Right lobe of liver (tissue), 6 donors: ENCODE measurements around the gene SEPSECS. TPM values are rescaled to one million over a fixed set of nuclear protein-coding genes. Genes with fewer than 3 reads are reported as not detected.
A peak's percentile ranks its signal among the peaks of the same experiment; 100 is the strongest.

Experiments
- ATAC-seq, 4 donors: fragments of 200-7000 bp; cut with Tn5 transposase; one replicate each; pipeline ENCODE4 v1.9.1; 2020; ENCODE audit warnings: mild to moderate bottlenecking in 4 of 4, moderate library complexity in 4 of 4
- DNase-seq, 3 donors: peaks; one replicate each; pipeline ENCODE4 v3.0.0-alpha.2; 2020
- H3K27ac ChIP-seq, 3 donors: fragments of 200-600 bp; one replicate each; pipeline ENCODE4 v1.8.0; 2022
- H3K27me3 ChIP-seq, 2 donors: fragments of 200-600 bp; one replicate each; pipeline ENCODE4 v1.8.0; 2022
- H3K36me3 ChIP-seq, 4 donors: fragments of 200-600 bp; sonication (generic) in 1 of 4; one replicate each; pipeline versions ENCODE4 v1.5.1 to v1.8.0; 2017 to 2022; ENCODE audit warnings: control low read depth in 1 of 4
- H3K4me1 ChIP-seq, 4 donors: fragments of 200-600 bp; sonication (generic) in 1 of 4; one replicate each; pipeline versions ENCODE4 v1.5.1 to v1.8.0; 2017 to 2022; ENCODE audit warnings: control low read depth in 1 of 4
- H3K4me3 ChIP-seq, 3 donors: fragments of 200-600 bp; one replicate each; pipeline ENCODE4 v1.8.0; 2022
- H3K9me3 ChIP-seq, 4 donors: fragments of 200-600 bp; sonication (generic) in 1 of 4; one replicate each; pipeline versions ENCODE4 v1.5.1 to v1.8.0; 2017 to 2022; ENCODE audit warnings: control low read depth in 1 of 4
- CTCF ChIP-seq, 4 donors: fragments of 200-600 bp in 3 of 4; fragments of 450-650 bp in 1 of 4; IDR thresholded peaks; one replicate each; pipeline versions ENCODE4 v1.5.1 to v1.8.0; 2016 to 2022; ENCODE audit warnings: antibody characterized with exemption in 4 of 4, mild to moderate bottlenecking in 2 of 4
- POLR2A ChIP-seq: fragments of 450-650 bp; IDR thresholded peaks from one replicate; pipeline ENCODE4 v1.6.1; 2017; ENCODE audit warnings: antibody characterized with exemption, mild to moderate bottlenecking
- WGBS: methylation state at CpG from one replicate; pipeline ENCODE4 v1.1.6; 2018; ENCODE audit warnings: low coverage, low lambda C conversion rate; ENCODE audit not compliant: insufficient coverage; ENCODE audit errors: missing lambda C conversion rate; 5-methylcytosine and 5-hydroxymethylcytosine counted together
- intact Hi-C, 2 donors: fragments of 100-400 bp; cut with DNase I; formaldehyde crosslinking; loops; one replicate each; pipeline versions ENCODE4 v1.11.2 to v1.14.1; 2022
- total RNA-seq, 6 experiments: library from RNA; depleted of rRNA in 2 of 6; stranded (reverse); fragments of >200 nt in 2 of 6; fragmentation: NEBNext Ultra II Directional in 3 of 6; extraction: Animal tissue kit (Norgen Biotek cat#: 25700) in 3 of 6; gene quantifications; one replicate each; pipeline versions ENCODE4 v1.1.0 to v1.2.4, GENCODE V29; 2016 to 2023
- donor health status: DM: no; HTN: yes; CAD: no.
- donor health status: DM: no; HTN: no; CAD: no.
- donor health status: DM: no; HTN: no; CAD: no.
- donor health status: DM: no; HTN: yes; CAD: no.
- donor health status: DM: no; HTN: yes; CAD: no.

The SEPSECS gene
- total RNA-seq, 6 experiments from 2014 or later = 17.0 to 26.6 (median 22.7) TPM

GRCh38 chr4:25096981-25097443 lies 63.2 kb downstream of the SEPSECS start:
- no peaks in the 10 kb centered on the region for H3K4me1 ChIP-seq
- ATAC-seq (no peak), DNase-seq (no peak)
- intact Hi-C loops = no loop called here
- H3K4me3 ChIP-seq = no peak overlapping the region
- 69% methylated on average over 10 of the region's 11 CpGs for WGBS
- TF ChIP-seq POLR2A = no peak
- TF ChIP-seq CTCF (IDR thresholded peaks at IDR 0.05) = no peak
- H3K9me3 ChIP-seq = peaks cover 0 to 3% (median 0%) of the 10 kb centered on the region in 4 donors
- H3K27ac ChIP-seq = no peak overlapping the region
- no peaks in the 10 kb centered on the region for H3K36me3 ChIP-seq
- no peaks in the 10 kb centered on the region for H3K27me3 ChIP-seq

GRCh38 chr4:25096251-25096980 lies 63.8 kb downstream of the SEPSECS start:
- Histone ChIP-seq H3K27ac (no peak overlapping the region), H3K4me3 (no peak overlapping the region), H3K36me3 (no peaks in the 10 kb centered on the region), H3K4me1 (no peaks in the 10 kb centered on the region), H3K9me3 (peaks cover 0 to 3% (median 0%) of the 10 kb centered on the region in 4 donors), H3K27me3 (no peaks in the 10 kb centered on the region)
- ATAC-seq = no peak
- DNase-seq = no peak
- 77% methylated on average over 8 of the region's 23 CpGs for WGBS
- intact Hi-C loops = no loop called here
- TF ChIP-seq POLR2A (no peak), CTCF (IDR thresholded peaks at IDR 0.05) (no peak)

GRCh38 chr4:25095837-25096236 lies 64.4 kb downstream of the SEPSECS start:
- Histone ChIP-seq H3K9me3 (peaks cover 0 to 3% (median 0%) of the 10 kb centered on the region in 4 donors), H3K4me1 (no peaks in the 10 kb centered on the region), H3K36me3 (no peaks in the 10 kb centered on the region), H3K4me3 (no peak overlapping the region), H3K27me3 (no peaks in the 10 kb centered on the region), H3K27ac (no peak overlapping the region)
- DNase-seq (no peak), ATAC-seq (no peak)
- TF ChIP-seq POLR2A (no peak), CTCF (IDR thresholded peaks at IDR 0.05) (no peak)
- intact Hi-C loops = no loop called here
- WGBS = 80% methylated on average over 2 of the region's 24 CpGs

GRCh38 chr4:25092139-25092538 lies 68.1 kb downstream of the SEPSECS start:
- 43% methylated on average over 3 of the region's 3 CpGs for WGBS
- no peak overlapping the region for H3K27ac ChIP-seq
- DNase-seq (no peak), ATAC-seq (peak in 3 of 4 donors; percentile 17 to 58 (median 37))
- H3K27me3 ChIP-seq = no peaks in the 10 kb centered on the region
- no peak for TF ChIP-seq CTCF (IDR thresholded peaks at IDR 0.05)
- no peak for TF ChIP-seq POLR2A
- intact Hi-C loops = no loop called here
- peaks cover 0 to 3% (median 0%) of the 10 kb centered on the region in 4 donors for H3K9me3 ChIP-seq
- H3K4me3 ChIP-seq = no peak overlapping the region
- no peaks in the 10 kb centered on the region for H3K4me1 ChIP-seq
- no peaks in the 10 kb centered on the region for H3K36me3 ChIP-seq
